ENCODE measurements around the gene PRKACB.
A peak's percentile ranks its signal among the peaks of the same experiment; 100 is the strongest.
"Not testable (repeated sequence)": the region's sequence is repeated elsewhere in the genome, so short reads cannot be mapped to it uniquely, and the experiment has no call there.

PRKACB gene

GRCh38 chr1:84143796-84144565 is at the start of gene PRKACB:
TSS of gene PRKACB (plus strand) at chr1:84144271. CDS start at chr1:84144362, 91 bp downstream.
- Histone ChIP-seq H3K4me3 (peak within 1 kb of the TSS in 6 of 7 experiments; percentile 13 to 32 (median 17)), H3K27ac (peak within 1 kb of the TSS in 16 of 21 experiments; percentile 7 to 88 (median 69))

- Histone ChIP-seq H3K4me3 (no peak overlapping the region), H3K27ac (no peak overlapping the region)
Observed at GRCh38 chr1:84095308-84095707, 48.8 kb upstream of the PRKACB start.

GRCh38 chr1:84096176-84096575 is 47.9 kb upstream of the PRKACB start:
- Histone ChIP-seq H3K4me3 (no peak overlapping the region), H3K27ac (no peak overlapping the region)

GRCh38 chr1:84101204-84101603 is 42.9 kb upstream of the PRKACB start:
- Histone ChIP-seq H3K27ac (no peak overlapping the region), H3K4me3 (no peak overlapping the region)

GRCh38 chr1:84103197-84103992 is 40.7 kb upstream of the PRKACB start:
- H3K4me3 ChIP-seq = no peak overlapping the region

GRCh38 chr1:84107538-84107937 is 36.5 kb upstream of the PRKACB start:
- H3K27ac ChIP-seq, H3K4me3 ChIP-seq: not testable (repeated sequence)

More at GRCh38 chr1:84103197-84103992, 40.7 kb upstream of the PRKACB start:
- no peak overlapping the region for H3K27ac ChIP-seq

- Histone ChIP-seq H3K27ac (no peak overlapping the region), H3K4me3 (no peak overlapping the region)
Observed at GRCh38 chr1:84107955-84108354, 36.1 kb upstream of the PRKACB start.

- H3K4me3 ChIP-seq = no peak overlapping the region
- H3K27ac ChIP-seq = no peak overlapping the region
Observed at GRCh38 chr1:84108900-84109578, 35.0 kb upstream of the PRKACB start.

- H3K27ac ChIP-seq = no peak overlapping the region
- H3K4me3 ChIP-seq = no peak overlapping the region
Observed at GRCh38 chr1:84110629-84111028, 33.4 kb upstream of the PRKACB start.

- Histone ChIP-seq H3K4me3 (no peak overlapping the region), H3K27ac (no peak overlapping the region)
Observed at GRCh38 chr1:84116558-84116957, 27.5 kb upstream of the PRKACB start.

GRCh38 chr1:84117868-84118267 is 26.2 kb upstream of the PRKACB start:
- Histone ChIP-seq H3K4me3 (no peak overlapping the region), H3K27ac (no peak overlapping the region)

- H3K27ac ChIP-seq = no peak overlapping the region
- H3K4me3 ChIP-seq = no peak overlapping the region
Observed at GRCh38 chr1:84121360-84121759, 22.7 kb upstream of the PRKACB start.

- no peak overlapping the region for H3K4me3 ChIP-seq
Observed at GRCh38 chr1:84122780-84123382, 21.2 kb upstream of the PRKACB start.

GRCh38 chr1:84133479-84133878 is 10.6 kb upstream of the PRKACB start:
- no peak overlapping the region for H3K27ac ChIP-seq
- H3K4me3 ChIP-seq = no peak overlapping the region

More at GRCh38 chr1:84122780-84123382, 21.2 kb upstream of the PRKACB start:
- no peak overlapping the region for H3K27ac ChIP-seq

- Histone ChIP-seq H3K27ac (no peak overlapping the region), H3K4me3 (no peak overlapping the region)
Observed at GRCh38 chr1:84135341-84135740, 8.7 kb upstream of the PRKACB start.

GRCh38 chr1:84141182-84142003 is 2.7 kb upstream of the PRKACB start:
- H3K27ac ChIP-seq = no peak overlapping the region
- no peak overlapping the region for H3K4me3 ChIP-seq

GRCh38 chr1:84145068-84145467 is 997 bp downstream of the PRKACB start:
- Histone ChIP-seq H3K4me3 (peak overlapping the region in 6 of 7 experiments; percentile 13 to 32 (median 17)), H3K27ac (peak overlapping the region in 12 of 21 experiments; percentile 7 to 88 (median 70))

- H3K27ac ChIP-seq = peak overlapping the region in 4 of 21 experiments; percentile 7 to 88 (median 50)
- peak overlapping the region in 4 of 7 experiments; percentile 17 to 32 (median 21) for H3K4me3 ChIP-seq
Observed at GRCh38 chr1:84146411-84147032, 2.5 kb downstream of the PRKACB start.

All from skin epidermis (tissue), 12 donors.